SH-SY5Y (cell line): ENCODE results near the gene PSMG2.

ENCODE experiments used
- GATA2 ChIP-seq: IDR thresholded peaks from 2 replicates; pipeline ENCODE4 v1.6.1; 2011; ENCODE audit warnings: mild to moderate bottlenecking, low read depth, low read length
- GATA3 ChIP-seq: IDR thresholded peaks from 2 replicates; pipeline ENCODE4 v1.6.1; 2011; ENCODE audit warnings: low read depth, mild to moderate bottlenecking, low read length, moderate library complexity

GRCh38 chr18:12754511-12754910 is 51.7 kb downstream of the PSMG2 start:
- TF ChIP-seq GATA2 (no peak), GATA3 (no peak)
